Activated naive CD4-positive, alpha-beta T cell treated with anti-CD3 and anti-CD28 coated beads for 36 hours (primary cell): Measurements from ENCODE around the gene OR2B2. TPM values are rescaled to one million over a fixed set of nuclear protein-coding genes. Genes with fewer than 3 reads are reported as not detected.
"Not testable (repeated sequence)": the region's sequence is repeated elsewhere in the genome, so short reads cannot be mapped to it uniquely, and the experiment has no call there.

Source experiments
- CTCF ChIA-PET: fragments of 350-600 bp; sonication (Branson Sonifier 250); formaldehyde crosslinking; loops from one replicate; lab custom pipeline; 2021; ENCODE audit warnings: antibody characterized with exemption; lab: Charles Lee
- DNase-seq: peaks from one replicate; pipeline ENCODE4 v3.0.0-alpha.2; 2020
- H3K27ac Mint-ChIP-seq: one replicate; pipeline ENCODE4 v1.8.0; 2021; ENCODE audit warnings: mild to moderate bottlenecking, mixed read lengths
- H3K27me3 Mint-ChIP-seq: one replicate; pipeline ENCODE4 v1.8.0; 2021; ENCODE audit warnings: low read depth, mixed read lengths
- H3K36me3 Mint-ChIP-seq: one replicate; pipeline ENCODE4 v1.8.0; 2021; ENCODE audit warnings: low read depth, mixed read lengths
- H3K4me1 Mint-ChIP-seq: one replicate; pipeline ENCODE4 v1.8.0; 2021; ENCODE audit warnings: low read depth, mixed read lengths
- H3K4me3 Mint-ChIP-seq: one replicate; pipeline ENCODE4 v1.8.0; 2021; ENCODE audit warnings: mild to moderate bottlenecking, moderate library complexity, mixed read lengths
- H3K9me3 Mint-ChIP-seq: one replicate; pipeline ENCODE4 v1.8.0; 2021; ENCODE audit warnings: mixed read lengths
- intact Hi-C: fragments of 100-400 bp; cut with micrococcal nuclease; formaldehyde crosslinking; loops from one replicate; pipeline ENCODE4 v1.15.1; 2023
- total RNA-seq, 2 experiments: library from RNA; stranded (reverse); gene quantifications; one replicate each; pipeline ENCODE4 v1.2.3, GENCODE V29; 2021

OR2B2 gene
- total RNA-seq: not detected

DNA sequence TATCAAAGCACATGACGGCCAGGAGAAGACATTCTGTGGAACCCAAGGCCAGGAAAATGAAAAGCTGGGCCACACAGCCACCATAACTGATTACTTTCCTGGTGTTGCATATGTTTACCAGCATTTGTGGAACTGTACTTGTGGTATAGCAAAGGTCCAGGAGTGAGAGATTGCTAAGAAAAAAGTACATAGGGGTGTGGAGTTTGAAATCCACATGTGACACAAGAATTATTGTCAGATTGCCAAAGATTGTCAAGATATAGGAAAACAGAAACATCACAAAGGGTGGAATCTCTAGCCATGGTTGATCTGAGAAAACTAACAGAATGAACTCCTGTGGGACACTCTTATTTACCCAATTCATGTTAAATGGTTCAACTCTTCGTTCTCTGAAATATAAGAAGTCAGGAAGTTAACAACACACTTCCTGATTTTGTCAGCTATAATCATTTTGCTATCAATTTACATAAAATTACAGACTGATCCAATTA is at the start of gene OR2B2:
Gene OR2B2 (minus strand): TSS at position 441 of the 491 bp plus-strand sequence. CDS start 77 bp downstream, at position 364.
- no peaks in the 10 kb centered on the region for H3K9me3 Mint-ChIP-seq
- H3K27ac Mint-ChIP-seq: no peak within 1 kb of the TSS
- H3K4me3 Mint-ChIP-seq: no peak within 1 kb of the TSS
- no peak for DNase-seq
- no peaks in the 10 kb centered on the region for H3K36me3 Mint-ChIP-seq
- peaks cover 13% of the 10 kb centered on the region for H3K27me3 Mint-ChIP-seq
- CTCF ChIA-PET: no interaction called here
- no peaks in the 10 kb centered on the region for H3K4me1 Mint-ChIP-seq
- intact Hi-C loops: no loop called here

DNA sequence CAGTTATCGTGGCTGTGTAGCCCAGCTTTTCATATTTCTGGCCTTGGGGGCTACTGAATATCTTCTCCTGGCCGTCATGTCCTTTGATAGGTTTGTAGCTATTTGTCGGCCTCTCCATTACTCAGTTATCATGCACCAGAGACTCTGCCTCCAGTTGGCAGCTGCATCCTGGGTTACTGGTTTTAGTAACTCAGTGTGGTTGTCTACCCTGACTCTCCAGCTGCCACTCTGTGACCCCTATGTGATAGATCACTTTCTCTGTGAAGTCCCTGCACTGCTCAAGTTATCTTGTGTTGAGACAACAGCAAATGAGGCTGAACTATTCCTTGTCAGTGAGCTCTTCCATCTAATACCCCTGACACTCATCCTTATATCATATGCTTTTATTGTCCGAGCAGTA is 45.3 kb upstream of the OR2B2 start:
- no peak overlapping the region for H3K27ac Mint-ChIP-seq
- intact Hi-C loops: no loop called here
- H3K4me1 Mint-ChIP-seq: no peaks in the 10 kb centered on the region
- no peaks in the 10 kb centered on the region for H3K9me3 Mint-ChIP-seq
- H3K4me3 Mint-ChIP-seq: no peak overlapping the region
- H3K36me3 Mint-ChIP-seq: no peaks in the 10 kb centered on the region
- H3K27me3 Mint-ChIP-seq: peaks cover 37% of the 10 kb centered on the region
- CTCF ChIA-PET: no interaction called here
- no peak for DNase-seq

DNA sequence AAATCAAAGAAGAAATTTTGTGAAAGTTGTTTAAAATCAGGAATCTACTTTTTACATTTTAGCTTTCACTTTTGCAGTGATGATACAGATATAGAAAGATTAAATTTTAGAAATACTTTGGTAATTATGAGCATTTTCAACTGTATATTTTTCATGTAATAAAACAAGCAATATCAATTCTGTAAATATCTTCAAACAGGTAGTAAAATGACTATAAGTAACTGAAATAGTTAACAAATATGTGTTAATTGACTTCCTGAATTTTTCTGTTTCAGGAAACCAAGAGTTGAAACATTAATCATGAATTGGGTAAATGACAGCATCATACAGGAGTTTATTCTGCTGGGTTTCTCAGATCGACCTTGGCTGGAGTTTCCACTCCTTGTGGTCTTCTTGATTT is 44.7 kb upstream of the OR2B2 start, which contains the start of gene OR2B6:
Gene OR2B6 (plus strand): TSS at position 301 of the 400 bp plus-strand sequence. CDS start 0 bp downstream, at position 301.
- no peak for DNase-seq
- intact Hi-C loops: no loop called here
- H3K4me3 Mint-ChIP-seq: no peak within 1 kb of the TSS
- H3K27me3 Mint-ChIP-seq: peaks cover 40% of the 10 kb centered on the region
- no peaks in the 10 kb centered on the region for H3K4me1 Mint-ChIP-seq
- no peaks in the 10 kb centered on the region for H3K36me3 Mint-ChIP-seq
- H3K27ac Mint-ChIP-seq: no peak within 1 kb of the TSS
- H3K9me3 Mint-ChIP-seq: no peaks in the 10 kb centered on the region
- CTCF ChIA-PET: no interaction called here

DNA sequence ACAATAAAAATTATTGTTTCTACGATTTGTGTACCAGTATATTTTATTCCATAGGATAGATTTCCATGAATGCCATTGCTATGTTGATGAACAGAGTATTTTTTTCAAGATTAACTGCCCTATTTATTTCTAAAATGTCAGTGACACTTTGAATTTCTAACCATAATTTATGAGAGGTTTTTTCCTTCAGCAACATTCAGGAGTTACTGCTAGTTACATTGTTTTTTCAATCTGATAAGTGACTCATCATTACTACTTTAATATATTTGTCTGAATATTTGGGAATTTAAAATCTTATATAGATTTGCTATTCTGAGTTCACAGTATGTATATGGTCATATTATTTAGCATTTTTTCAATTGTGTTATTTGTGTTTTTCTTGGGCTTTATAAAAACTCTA is 38.8 kb upstream of the OR2B2 start:
- CTCF ChIA-PET: no interaction called here
- Mint-ChIP-seq H3K4me3 (no peak overlapping the region), H3K9me3 (no peaks in the 10 kb centered on the region), H3K27me3 (peaks cover 33% of the 10 kb centered on the region), H3K4me1 (no peaks in the 10 kb centered on the region), H3K36me3 (no peaks in the 10 kb centered on the region), H3K27ac (no peak overlapping the region)
- intact Hi-C loops: no loop called here
- DNase-seq: no peak

DNA sequence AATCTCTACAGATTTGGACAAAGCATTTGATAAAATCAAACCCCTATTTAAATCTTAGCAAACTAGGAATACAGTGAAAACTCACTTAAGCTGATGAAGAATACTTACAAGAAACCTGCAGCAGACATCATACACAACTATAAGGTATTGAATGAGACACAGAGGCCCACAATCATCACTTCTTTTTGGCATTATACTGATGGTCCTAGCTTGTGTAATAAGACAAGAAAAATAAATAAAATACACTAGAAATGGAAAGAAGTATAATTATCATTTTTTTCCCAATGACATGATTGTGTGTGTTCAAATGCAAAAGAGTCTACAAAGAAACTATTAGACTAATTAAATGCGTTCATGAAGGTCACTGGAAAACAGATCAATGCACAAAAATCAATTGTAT is 36.0 kb upstream of the OR2B2 start:
- peaks cover 2% of the 10 kb centered on the region for H3K9me3 Mint-ChIP-seq
- peaks cover 24% of the 10 kb centered on the region for H3K27me3 Mint-ChIP-seq
- no peaks in the 10 kb centered on the region for H3K4me1 Mint-ChIP-seq
- no peak for DNase-seq
- CTCF ChIA-PET: no interaction called here
- no peaks in the 10 kb centered on the region for H3K36me3 Mint-ChIP-seq
- H3K27ac Mint-ChIP-seq: no peak overlapping the region
- no peak overlapping the region for H3K4me3 Mint-ChIP-seq
- intact Hi-C loops: no loop called here

DNA sequence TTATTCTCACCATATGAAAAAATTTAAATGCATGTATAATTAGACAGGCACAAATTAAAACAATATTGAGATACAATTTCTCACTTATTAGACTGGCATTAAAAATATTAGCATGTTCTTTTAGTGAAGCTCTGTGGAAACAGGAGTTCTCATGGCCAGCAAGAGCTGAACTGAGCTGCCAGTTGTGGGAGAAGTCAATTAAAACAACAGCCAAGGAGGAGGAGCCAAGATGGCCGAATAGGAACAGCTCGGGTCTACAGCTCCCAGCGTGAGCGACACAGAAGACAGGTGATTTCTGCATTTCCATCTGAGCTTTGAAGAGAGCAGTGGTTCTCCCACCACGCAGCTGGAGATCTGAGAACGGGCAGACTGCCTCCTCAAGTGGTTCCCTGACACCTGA is 30.9 kb upstream of the OR2B2 start:
- H3K9me3 Mint-ChIP-seq, H3K36me3 Mint-ChIP-seq, DNase-seq, intact Hi-C loops, H3K4me1 Mint-ChIP-seq, H3K4me3 Mint-ChIP-seq, H3K27ac Mint-ChIP-seq, CTCF ChIA-PET: not testable (repeated sequence)
- H3K27me3 Mint-ChIP-seq: peaks cover 47% of the 10 kb centered on the region

DNA sequence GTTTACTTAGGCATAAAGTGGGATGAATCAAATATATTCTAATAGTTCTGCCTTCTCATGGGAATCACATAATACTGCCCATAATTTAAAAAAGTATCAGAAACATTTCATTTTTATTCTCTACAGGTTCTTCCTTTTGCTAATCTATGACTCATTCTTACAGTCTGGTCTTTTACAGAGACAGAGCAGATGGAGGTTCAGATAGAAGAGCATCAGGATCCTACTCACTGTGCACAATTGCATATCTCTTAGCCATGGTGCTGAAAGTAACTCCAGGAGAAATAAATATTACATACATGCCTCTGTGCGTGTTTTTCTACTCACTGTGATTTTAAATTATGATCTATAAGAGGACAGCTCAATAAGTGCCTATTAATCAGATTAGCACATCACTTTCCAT is 28.6 kb upstream of the OR2B2 start:
- Mint-ChIP-seq H3K4me1 (no peaks in the 10 kb centered on the region), H3K27me3 (peaks cover 43% of the 10 kb centered on the region), H3K27ac (no peak overlapping the region), H3K9me3 (peaks cover 2% of the 10 kb centered on the region), H3K36me3 (no peaks in the 10 kb centered on the region), H3K4me3 (no peak overlapping the region)
- no peak for DNase-seq
- CTCF ChIA-PET: no interaction called here
- intact Hi-C loops: no loop called here

DNA sequence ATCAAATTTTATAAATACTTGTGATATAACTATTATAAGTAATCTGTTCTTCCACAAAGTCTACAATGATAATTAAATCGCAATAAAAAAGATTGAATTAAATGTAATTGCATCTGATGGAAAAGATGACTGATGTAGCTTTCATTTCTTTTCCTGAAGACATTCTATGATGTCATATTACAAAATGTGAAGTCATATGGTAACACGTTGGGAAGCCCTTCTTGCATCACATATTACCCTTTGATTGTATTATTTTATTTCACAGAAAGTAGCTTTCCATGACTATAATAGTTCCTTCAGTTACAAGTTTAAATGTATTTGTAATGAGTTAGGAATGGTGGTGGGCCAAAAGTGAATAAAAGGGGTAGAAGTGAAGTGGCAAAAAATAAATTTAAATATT is 19.0 kb upstream of the OR2B2 start:
- DNase-seq: no peak
- peaks cover 16% of the 10 kb centered on the region for H3K27me3 Mint-ChIP-seq
- CTCF ChIA-PET: no interaction called here
- H3K4me1 Mint-ChIP-seq: no peaks in the 10 kb centered on the region
- H3K9me3 Mint-ChIP-seq: peaks cover 2% of the 10 kb centered on the region
- H3K4me3 Mint-ChIP-seq: no peak overlapping the region
- intact Hi-C loops: no loop called here
- no peak overlapping the region for H3K27ac Mint-ChIP-seq
- no peaks in the 10 kb centered on the region for H3K36me3 Mint-ChIP-seq

DNA sequence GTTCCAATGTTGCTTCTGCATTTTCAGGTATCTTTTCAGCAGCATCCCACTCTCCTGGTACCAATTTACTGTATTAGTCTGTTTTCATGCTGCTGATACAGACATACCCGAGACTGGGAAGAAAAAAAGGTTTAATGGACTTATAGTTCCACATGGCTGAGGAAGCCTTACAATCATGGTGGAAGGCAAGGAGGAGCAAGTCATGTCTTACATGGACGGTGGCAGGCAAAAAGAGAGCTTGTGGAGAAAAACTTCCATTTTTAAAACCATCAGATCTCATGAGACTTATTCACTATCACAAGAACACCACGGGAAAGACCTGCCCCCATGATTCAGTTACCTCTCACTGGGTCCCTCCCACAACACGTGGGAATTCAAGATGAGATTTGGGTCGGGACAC is 17.7 kb upstream of the OR2B2 start:
- H3K36me3 Mint-ChIP-seq, intact Hi-C loops, H3K9me3 Mint-ChIP-seq, H3K4me1 Mint-ChIP-seq, H3K4me3 Mint-ChIP-seq, DNase-seq, H3K27ac Mint-ChIP-seq: not testable (repeated sequence)
- CTCF ChIA-PET: interaction anchor here (0.6 kb wide), 1 partner anchor 462 kb away, joined by 3 read pairs; no protein-coding TSS in a partner anchor
- peaks cover 15% of the 10 kb centered on the region for H3K27me3 Mint-ChIP-seq

DNA sequence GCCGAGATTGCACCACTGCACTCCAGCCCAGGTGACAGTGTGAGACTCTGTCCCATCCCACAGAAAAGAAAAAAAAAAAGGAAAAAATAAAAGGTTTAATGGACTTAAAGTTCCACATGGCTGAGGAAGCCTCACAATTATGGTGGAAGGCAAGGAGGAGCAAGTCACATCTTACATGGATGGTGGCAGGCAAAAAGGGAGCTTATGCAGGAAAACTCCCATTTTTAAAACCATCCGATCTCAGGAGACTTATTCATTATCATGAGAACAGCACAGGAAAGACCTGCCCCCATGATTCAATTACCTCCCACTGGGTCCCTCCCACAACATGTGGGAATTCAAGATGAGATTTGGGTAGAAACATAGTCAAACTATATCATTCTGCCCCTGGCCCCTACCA is 15.8 kb upstream of the OR2B2 start:
- H3K4me3 Mint-ChIP-seq, H3K9me3 Mint-ChIP-seq, DNase-seq, CTCF ChIA-PET, H3K27ac Mint-ChIP-seq, intact Hi-C loops, H3K36me3 Mint-ChIP-seq, H3K4me1 Mint-ChIP-seq: not testable (repeated sequence)
- H3K27me3 Mint-ChIP-seq: peaks cover 10% of the 10 kb centered on the region

DNA sequence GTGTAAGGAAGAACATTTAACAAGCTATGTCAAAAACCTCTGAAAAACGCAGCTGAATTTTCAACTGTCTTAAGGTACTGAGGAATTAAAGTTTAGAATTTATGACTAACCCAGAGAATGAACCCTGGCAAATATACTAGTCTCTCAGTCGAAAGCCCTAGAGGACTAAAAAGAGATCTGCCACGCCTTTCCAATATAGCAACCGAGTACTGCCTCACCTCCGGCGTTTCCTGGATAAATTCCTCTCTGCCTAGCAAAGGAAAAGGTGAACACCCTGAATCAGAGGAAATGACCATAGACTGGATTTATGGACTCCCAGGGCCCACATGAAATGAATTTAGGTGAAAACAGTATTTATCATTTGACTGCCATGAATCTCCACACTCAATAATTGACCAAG is 12.0 kb upstream of the OR2B2 start:
- CTCF ChIA-PET: interaction anchor here (0.6 kb wide), 1 partner anchor 413 kb away, joined by 4 read pairs; no protein-coding TSS in a partner anchor
- H3K4me3 Mint-ChIP-seq: no peak overlapping the region
- H3K27me3 Mint-ChIP-seq: peaks cover 12% of the 10 kb centered on the region
- no peaks in the 10 kb centered on the region for H3K9me3 Mint-ChIP-seq
- H3K36me3 Mint-ChIP-seq: no peaks in the 10 kb centered on the region
- H3K4me1 Mint-ChIP-seq: no peaks in the 10 kb centered on the region
- H3K27ac Mint-ChIP-seq: no peak overlapping the region
- DNase-seq: no peak
- intact Hi-C loops: no loop called here

DNA sequence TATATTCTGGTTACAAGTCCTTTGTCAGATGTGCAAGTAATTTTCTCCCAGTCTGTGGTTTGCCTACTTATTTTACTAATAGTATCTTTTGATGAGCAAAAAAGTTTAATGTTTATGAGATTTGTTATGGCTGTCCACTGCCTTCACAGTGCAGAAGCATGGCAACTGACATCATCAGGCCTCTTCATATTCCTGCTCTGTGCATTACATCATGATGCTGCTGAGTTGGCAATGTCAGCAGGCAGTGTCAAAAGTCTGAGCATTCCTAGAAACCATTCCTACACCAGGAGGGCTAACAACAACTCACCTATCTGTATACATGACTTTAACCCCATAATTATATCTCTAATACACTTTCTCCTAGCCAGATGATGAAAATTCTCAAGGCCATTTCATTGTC is 10.8 kb upstream of the OR2B2 start:
- Mint-ChIP-seq H3K27ac (no peak overlapping the region), H3K4me3 (no peak overlapping the region), H3K4me1 (no peaks in the 10 kb centered on the region), H3K27me3 (peaks cover 10% of the 10 kb centered on the region), H3K36me3 (no peaks in the 10 kb centered on the region), H3K9me3 (no peaks in the 10 kb centered on the region)
- intact Hi-C loops: no loop called here
- DNase-seq: no peak
- CTCF ChIA-PET: no interaction called here

DNA sequence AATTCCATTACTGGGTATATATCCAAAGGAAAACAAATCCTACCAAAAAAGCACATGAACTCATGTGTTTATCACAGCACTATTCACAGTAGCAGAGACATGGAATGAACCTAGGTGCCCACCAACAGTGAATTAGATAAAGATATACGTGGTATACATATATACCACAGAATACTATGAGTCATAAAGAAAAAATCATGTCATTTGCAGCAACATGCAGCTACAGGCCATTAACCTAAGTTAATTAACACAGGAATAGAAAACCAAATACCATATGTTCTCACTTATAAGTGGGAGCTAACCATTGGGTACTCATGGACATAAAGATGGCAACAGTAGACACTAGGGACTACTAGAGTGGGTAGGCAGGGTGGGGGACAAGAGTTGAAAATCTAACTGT is 4.2 kb downstream of the OR2B2 start:
- Mint-ChIP-seq H3K4me3 (no peak overlapping the region), H3K27ac (no peak overlapping the region), H3K27me3 (peaks cover 2% of the 10 kb centered on the region), H3K36me3 (no peaks in the 10 kb centered on the region), H3K9me3 (no peaks in the 10 kb centered on the region), H3K4me1 (no peaks in the 10 kb centered on the region)
- CTCF ChIA-PET: no interaction called here
- DNase-seq: no peak
- intact Hi-C loops: no loop called here
